Measurements from ENCODE around the gene TENM4. TPM values are rescaled to one million over a fixed set of nuclear protein-coding genes. Genes with fewer than 3 reads are reported as not detected.

The TENM4 gene
- total RNA-seq, 4 donors from 2014 or later: 31.4 to 44.5 (median 38.0) TPM

GRCh38 chr11:78685156-78685555, 755.7 kb downstream of the TENM4 start:
- Histone ChIP-seq H3K9me3 (no peaks in the 10 kb centered on the region), H3K27me3 (no peaks in the 10 kb centered on the region), H3K27ac (no peak overlapping the region), H3K4me1 (no peaks in the 10 kb centered on the region), H3K4me3 (no peak overlapping the region), H3K36me3 (no peaks in the 10 kb centered on the region)
- WGBS: 89% methylated on average over 3 of the region's 3 CpGs
- TF ChIP-seq POLR2AphosphoS5 (IDR thresholded peaks at IDR 0.05) (no peak), CTCF (IDR thresholded peaks at IDR 0.05) (no peak), POLR2A (IDR thresholded peaks at IDR 0.05) (no peak), EP300 (IDR thresholded peaks at IDR 0.05) (no peak)
- no peak for DNase-seq (ENCODE audit: low spot score in 2 of 2)

GRCh38 chr11:78684377-78684776, 756.5 kb downstream of the TENM4 start:
- Histone ChIP-seq H3K9me3 (no peaks in the 10 kb centered on the region), H3K36me3 (no peaks in the 10 kb centered on the region), H3K4me1 (no peaks in the 10 kb centered on the region), H3K27ac (no peak overlapping the region), H3K4me3 (no peak overlapping the region), H3K27me3 (no peaks in the 10 kb centered on the region)
- TF ChIP-seq POLR2A (IDR thresholded peaks at IDR 0.05) (no peak), CTCF (IDR thresholded peaks at IDR 0.05) (no peak)
- DNase-seq (ENCODE audit: low spot score in 2 of 2): no peak
- WGBS: 96% methylated on average over 2 of the region's 2 CpGs

GRCh38 chr11:78683774-78684173, 757.1 kb downstream of the TENM4 start:
- no peak overlapping the region for H3K4me3 ChIP-seq
- H3K9me3 ChIP-seq: no peaks in the 10 kb centered on the region
- WGBS: 88% methylated on average over 5 of the region's 5 CpGs

DNA sequence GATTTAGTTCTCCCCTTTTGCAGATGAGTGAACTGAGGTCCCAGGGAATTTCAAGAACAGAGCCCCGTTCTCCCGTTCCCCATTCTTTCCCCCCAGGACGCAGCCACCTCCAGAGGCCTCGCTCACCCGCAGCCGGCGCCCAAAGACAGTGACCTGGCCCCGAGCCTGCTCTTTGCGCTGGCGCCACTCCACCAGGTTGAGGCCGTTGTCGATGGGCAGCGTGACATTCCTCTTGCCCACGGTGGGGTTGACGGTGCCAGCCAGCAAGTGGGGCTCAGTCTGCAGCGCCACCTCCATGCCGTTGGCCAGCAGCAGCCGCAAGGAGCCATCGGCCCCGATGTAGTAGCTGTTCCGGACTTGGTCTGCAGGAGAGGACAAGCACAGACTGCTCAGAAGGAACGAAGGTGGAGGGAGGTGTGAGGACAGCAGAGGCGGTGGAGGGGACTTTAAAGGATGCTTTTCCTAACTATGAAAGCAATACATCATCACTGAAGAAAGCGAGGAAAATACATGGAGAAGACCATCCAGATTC, 764.7 kb downstream of the TENM4 start:
- H3K4me3 ChIP-seq: no peak overlapping the region
- H3K36me3 ChIP-seq: no peaks in the 10 kb centered on the region
- 92% methylated on average over 24 of the region's 24 CpGs for WGBS
- no peaks in the 10 kb centered on the region for H3K27me3 ChIP-seq
- TF ChIP-seq CTCF (IDR thresholded peaks at IDR 0.05): no peak
- TF ChIP-seq POLR2AphosphoS5 (IDR thresholded peaks at IDR 0.05): no peak
- TF ChIP-seq EP300 (IDR thresholded peaks at IDR 0.05): no peak
- no peak for TF ChIP-seq POLR2A (IDR thresholded peaks at IDR 0.05)
- no peaks in the 10 kb centered on the region for H3K9me3 ChIP-seq
- H3K4me1 ChIP-seq: no peaks in the 10 kb centered on the region
- DNase-seq (ENCODE audit: low spot score in 2 of 2): no peak
- H3K27ac ChIP-seq: no peak overlapping the region

More at GRCh38 chr11:78683774-78684173, 757.1 kb downstream of the TENM4 start:
- TF ChIP-seq POLR2A (IDR thresholded peaks at IDR 0.05) (no peak), POLR2AphosphoS5 (IDR thresholded peaks at IDR 0.05) (no peak), EP300 (IDR thresholded peaks at IDR 0.05) (no peak), CTCF (IDR thresholded peaks at IDR 0.05) (no peak)
- Histone ChIP-seq H3K27me3 (no peaks in the 10 kb centered on the region), H3K27ac (no peak overlapping the region), H3K36me3 (no peaks in the 10 kb centered on the region), H3K4me1 (no peaks in the 10 kb centered on the region)
- DNase-seq (ENCODE audit: low spot score in 2 of 2): no peak

DNA sequence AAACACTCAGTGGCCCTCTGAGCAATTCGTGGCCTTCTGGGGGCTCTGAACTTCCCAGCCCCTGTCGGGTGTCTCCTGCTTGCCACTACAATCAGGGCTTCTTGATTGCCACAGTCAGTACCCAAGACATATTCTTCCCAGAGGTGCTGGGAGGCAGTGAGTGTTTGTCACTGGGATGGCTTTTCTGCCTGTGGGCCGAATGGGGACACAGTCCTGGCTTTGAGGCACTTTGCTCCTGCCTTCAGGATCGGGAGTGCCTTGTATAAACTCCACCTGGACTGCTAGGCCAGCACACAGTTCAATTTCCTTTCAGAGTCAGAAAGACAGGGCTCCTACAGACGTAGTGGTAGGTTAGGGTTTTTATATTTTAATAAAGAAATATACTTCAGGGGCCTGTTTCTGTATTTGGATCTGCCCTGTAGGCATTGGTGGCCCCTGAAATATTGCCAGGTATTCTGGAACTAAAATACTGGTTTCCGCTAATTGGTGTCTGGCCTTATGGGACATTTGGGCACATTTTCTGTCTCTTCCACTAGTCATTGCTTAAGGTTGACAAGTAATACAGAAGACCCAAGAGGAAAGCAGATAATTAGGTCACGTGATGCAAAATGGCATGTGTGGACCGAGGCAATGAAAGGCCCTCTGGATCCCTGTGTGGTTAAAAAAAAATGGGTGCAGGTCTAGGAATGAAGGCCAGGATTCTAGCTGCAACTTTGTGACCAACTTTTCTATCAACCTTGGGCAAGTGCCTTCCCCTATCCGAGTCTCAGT, 767.8 kb downstream of the TENM4 start:
- 87% methylated on average over 9 of the region's 9 CpGs for WGBS

More for the DNA sequence above, 767.8 kb downstream of the TENM4 start:
- peaks cover 4% of the 10 kb centered on the region for H3K36me3 ChIP-seq
- H3K27me3 ChIP-seq: no peaks in the 10 kb centered on the region
- TF ChIP-seq POLR2AphosphoS5 (IDR thresholded peaks at IDR 0.05) (no peak), POLR2A (IDR thresholded peaks at IDR 0.05) (no peak), EP300 (IDR thresholded peaks at IDR 0.05) (no peak)
- H3K9me3 ChIP-seq: no peaks in the 10 kb centered on the region
- no peak overlapping the region for H3K4me3 ChIP-seq
- no peak overlapping the region for H3K27ac ChIP-seq
- no peaks in the 10 kb centered on the region for H3K4me1 ChIP-seq
- DNase-seq (ENCODE audit: low spot score in 2 of 2): peak in 1 of 2 donors; percentile 63
